ENCODE measurements around the gene TPCN1.

The TPCN1 gene

DNA sequence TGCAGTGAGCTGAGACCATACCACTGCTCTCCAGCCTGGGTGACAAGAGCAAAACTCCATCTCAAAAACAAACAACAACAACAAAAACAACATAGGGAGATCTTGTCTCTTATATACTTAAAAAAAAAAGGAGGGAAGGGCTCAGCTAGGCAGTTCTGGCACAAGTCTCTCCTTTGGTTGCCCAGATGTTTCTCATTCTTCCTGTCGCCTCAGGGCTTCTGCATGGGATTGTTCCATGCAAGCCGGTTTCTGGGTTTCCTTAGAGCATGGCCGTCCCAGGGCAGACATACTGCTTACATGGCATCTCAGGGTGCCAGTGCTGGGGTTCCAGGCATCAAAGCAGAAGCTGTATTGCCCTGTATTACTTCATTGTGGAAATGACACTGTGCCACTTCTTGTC is 118.8 kb downstream of the TPCN1 start:
- DNase-seq (ENCODE audit: low read depth), result no peak

DNA sequence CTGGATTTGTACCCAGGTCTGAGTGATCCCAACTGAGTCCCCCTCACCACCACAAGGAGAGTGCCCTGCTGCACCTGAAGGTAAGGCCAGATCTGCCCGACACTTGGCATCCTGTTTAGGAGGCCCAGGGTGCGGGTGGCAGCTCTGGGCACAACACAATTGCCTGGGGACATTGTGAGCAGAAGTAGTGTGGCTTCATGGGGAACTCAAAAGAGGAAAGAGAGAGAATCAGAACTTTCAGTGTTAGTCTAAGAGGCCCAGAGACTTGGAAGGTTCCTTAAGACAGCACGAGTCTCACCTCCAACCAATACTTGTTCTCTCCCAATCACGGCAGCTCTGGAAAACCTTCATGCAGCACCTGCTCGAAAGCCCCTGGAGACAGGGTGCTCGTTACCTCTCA is 120.3 kb downstream of the TPCN1 start:
- DNase-seq (ENCODE audit: low read depth), result no peak

DNA sequence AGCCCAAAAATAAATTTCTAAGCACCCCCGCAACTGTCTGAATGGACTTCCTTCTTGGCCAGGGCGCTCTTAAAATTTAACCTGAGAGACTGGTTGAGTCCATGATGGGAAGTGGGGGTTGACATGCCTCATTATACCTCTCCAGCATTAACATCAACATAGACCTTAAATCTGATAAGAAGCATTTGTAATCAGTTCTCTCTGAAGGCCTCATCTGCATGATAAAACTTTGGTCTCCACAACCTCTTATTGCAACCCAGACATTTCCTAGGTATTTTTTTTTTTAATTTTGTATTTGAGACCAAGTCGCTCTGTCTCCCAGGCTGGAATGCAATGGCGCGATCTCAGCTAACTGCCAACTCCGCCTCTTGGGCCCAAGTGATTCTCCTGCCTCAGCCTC is 124.1 kb downstream of the TPCN1 start:
- DNase-seq (ENCODE audit: low read depth), result no peak

GRCh38 chr12:113346353-113346752 is 125.1 kb downstream of the TPCN1 start:
- no peak for DNase-seq (ENCODE audit: low read depth)

GRCh38 chr12:113347107-113347506 is 125.8 kb downstream of the TPCN1 start:
- DNase-seq (ENCODE audit: low read depth), result no peak

- no peak for DNase-seq (ENCODE audit: low read depth)
Measured at GRCh38 chr12:113347892-113348291, 126.6 kb downstream of the TPCN1 start.
